ENCODE results near the gene KRT36. TPM values are rescaled to one million over a fixed set of nuclear protein-coding genes. Genes with fewer than 3 reads are reported as not detected.

Gene KRT36
- total RNA-seq, 4 donors from 2014 or later, result 0.38 TPM; not detected in 3

DNA sequence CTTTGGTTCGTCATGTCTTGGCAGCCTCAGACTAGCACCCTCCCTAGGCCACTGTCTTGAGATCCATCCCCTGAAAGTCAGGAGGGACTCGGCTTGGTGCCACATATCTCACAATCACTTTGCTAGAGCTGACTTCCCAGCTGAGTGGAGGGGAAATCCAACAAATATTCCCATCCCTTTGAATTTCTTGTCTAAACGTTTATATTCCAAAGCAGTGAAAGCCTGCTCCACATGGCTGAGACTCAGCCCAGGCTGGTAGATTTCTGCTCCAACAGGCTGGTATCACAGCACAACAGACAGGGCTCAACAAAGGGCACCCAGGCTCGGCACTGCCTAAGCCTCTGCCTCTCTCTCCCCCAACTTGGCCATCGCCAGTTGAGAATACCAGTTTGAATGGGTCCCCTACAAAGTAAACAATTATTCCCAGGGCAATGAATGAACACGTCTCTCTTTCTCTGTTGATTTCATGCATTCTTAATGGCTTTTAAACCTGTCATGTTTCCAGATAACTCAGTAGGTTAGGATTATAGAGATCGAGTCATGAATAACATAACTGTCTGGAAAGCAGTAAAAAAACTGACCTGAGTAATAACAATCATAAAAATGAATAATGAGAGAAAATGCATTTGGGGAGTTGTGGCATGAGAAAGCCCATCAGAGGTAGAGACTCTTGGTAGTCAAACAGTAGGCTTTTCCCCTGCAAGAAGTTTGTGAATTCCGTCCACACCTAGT is 14.7 kb upstream of the KRT36 start:
- no peak for DNase-seq
- Histone ChIP-seq H3K4me1 (peaks cover 11 to 94% (median 32%) of the 10 kb centered on the region in 3 donors), H3K9me3 (no peaks in the 10 kb centered on the region), H3K27ac (peak overlapping the region; percentile 74 to 92 (median 88)), H3K27me3 (peaks cover 0 to 3% (median 0%) of the 10 kb centered on the region in 4 donors), H3K4me3 (peak overlapping the region; percentile 45 to 56 (median 53)), H3K36me3 (peaks cover 0 to 42% (median 0%) of the 10 kb centered on the region in 3 donors)
- 35 to 41% methylated on average over 5 to 8 of the region's 8 CpGs for WGBS, 2 donors
- peak in 1 of 4 donors; percentile 0 for TF ChIP-seq POLR2A (IDR thresholded peaks at IDR 0.05)
- TF ChIP-seq, protein P1, sequence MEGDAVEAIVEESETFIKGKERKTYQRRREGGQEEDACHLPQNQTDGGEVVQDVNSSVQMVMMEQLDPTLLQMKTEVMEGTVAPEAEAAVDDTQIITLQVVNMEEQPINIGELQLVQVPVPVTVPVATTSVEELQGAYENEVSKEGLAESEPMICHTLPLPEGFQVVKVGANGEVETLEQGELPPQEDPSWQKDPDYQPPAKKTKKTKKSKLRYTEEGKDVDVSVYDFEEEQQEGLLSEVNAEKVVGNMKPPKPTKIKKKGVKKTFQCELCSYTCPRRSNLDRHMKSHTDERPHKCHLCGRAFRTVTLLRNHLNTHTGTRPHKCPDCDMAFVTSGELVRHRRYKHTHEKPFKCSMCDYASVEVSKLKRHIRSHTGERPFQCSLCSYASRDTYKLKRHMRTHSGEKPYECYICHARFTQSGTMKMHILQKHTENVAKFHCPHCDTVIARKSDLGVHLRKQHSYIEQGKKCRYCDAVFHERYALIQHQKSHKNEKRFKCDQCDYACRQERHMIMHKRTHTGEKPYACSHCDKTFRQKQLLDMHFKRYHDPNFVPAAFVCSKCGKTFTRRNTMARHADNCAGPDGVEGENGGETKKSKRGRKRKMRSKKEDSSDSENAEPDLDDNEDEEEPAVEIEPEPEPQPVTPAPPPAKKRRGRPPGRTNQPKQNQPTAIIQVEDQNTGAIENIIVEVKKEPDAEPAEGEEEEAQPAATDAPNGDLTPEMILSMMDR (IDR thresholded peaks at IDR 0.05), result no peak
- intact Hi-C loops (cut with DNase I), result no loop called here

DNA sequence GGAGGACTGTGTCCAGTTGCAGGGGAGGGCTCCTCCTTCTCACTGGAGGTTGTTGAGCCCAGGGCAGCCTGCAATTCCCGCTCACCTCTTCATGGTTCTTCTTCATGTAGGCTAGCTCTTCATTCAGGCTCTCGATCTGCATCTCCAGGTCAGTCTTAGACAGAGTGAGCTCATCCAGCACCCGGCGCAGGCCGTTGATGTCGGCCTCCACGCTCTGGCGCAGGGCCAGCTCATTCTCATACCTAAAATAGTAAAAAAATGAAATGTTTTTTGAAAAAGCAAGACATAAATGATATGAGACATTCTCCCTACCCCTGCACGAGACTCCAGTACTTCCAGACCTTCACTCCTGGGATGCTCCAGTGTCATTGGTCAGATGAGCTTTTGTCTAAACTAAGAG is 13.5 kb upstream of the KRT36 start:
- intact Hi-C loops (cut with DNase I), result no loop called here
- WGBS, 2 donors, result 58 to 60% methylated on average over 3 to 8 of the region's 9 CpGs
- Histone ChIP-seq H3K4me1 (peaks cover 6 to 94% (median 32%) of the 10 kb centered on the region in 3 donors), H3K4me3 (peak overlapping the region; percentile 45 to 56 (median 53)), H3K27me3 (peaks cover 0 to 7% (median 0%) of the 10 kb centered on the region in 4 donors), H3K36me3 (peaks cover 0 to 42% (median 0%) of the 10 kb centered on the region in 3 donors), H3K27ac (peak overlapping the region; percentile 39 to 92 (median 88)), H3K9me3 (no peaks in the 10 kb centered on the region)
- no peak for TF ChIP-seq POLR2A (IDR thresholded peaks at IDR 0.05)
- TF ChIP-seq, protein P1 (IDR thresholded peaks at IDR 0.05), result no peak
- no peak for DNase-seq

DNA sequence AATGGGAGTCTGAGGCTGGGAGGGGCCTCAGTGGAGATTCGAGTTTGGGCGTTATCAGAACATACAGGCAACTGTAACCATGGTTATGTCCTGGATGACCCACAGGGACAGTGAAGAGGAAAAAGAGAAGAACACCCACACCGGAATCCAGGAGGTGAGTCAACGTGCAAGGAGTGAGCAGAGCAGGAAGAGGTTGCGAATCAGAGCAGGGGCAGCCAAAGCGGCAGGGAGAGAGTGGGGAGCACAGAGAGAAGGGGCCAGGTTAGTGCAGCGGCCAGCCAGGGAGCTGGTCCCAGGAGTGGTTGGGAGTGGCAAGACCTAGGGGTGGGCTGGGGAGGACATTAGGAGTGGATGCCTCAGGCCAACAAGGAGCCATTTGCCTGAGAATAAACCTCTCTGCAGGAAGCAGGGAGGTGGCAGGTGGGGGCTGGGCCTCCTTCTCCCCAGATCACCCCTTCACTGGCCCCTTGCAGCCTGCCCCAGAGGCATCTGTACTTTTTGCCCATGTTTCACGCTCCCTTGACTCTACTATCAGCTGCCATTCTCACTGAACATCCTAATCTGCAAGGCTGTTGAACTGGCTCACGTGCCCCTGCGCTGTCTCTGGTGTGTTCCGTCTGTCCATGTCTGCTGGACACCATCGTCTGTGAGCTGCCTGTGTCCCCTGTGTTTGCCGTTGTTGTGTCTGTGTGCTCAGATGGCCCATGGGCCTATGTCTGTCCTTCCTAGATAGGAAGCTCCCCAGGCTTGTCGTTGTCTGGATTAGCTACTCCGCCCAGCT is 10.6 kb upstream of the KRT36 start:
- TF ChIP-seq POLR2A (IDR thresholded peaks at IDR 0.05), result peak in 1 of 4 donors; percentile 16
- TF ChIP-seq, protein P1 (IDR thresholded peaks at IDR 0.05), result no peak
- peak overlapping the region in 3 of 4 donors; percentile 77 to 92 (median 87) for H3K27ac ChIP-seq
- DNase-seq, result no peak
- H3K4me3 ChIP-seq, result peak overlapping the region in 2 of 4 donors; percentile 52 to 54
- intact Hi-C loops (cut with DNase I), result no loop called here
- H3K36me3 ChIP-seq, result peaks cover 0 to 42% (median 0%) of the 10 kb centered on the region in 3 donors
- no peaks in the 10 kb centered on the region for H3K9me3 ChIP-seq
- WGBS, 2 donors, result 35 to 63% methylated on average over 12 to 14 of the region's 15 CpGs
- peaks cover 0 to 7% (median 0%) of the 10 kb centered on the region in 4 donors for H3K27me3 ChIP-seq
- H3K4me1 ChIP-seq, result peaks cover 4 to 94% (median 21%) of the 10 kb centered on the region in 3 donors

DNA sequence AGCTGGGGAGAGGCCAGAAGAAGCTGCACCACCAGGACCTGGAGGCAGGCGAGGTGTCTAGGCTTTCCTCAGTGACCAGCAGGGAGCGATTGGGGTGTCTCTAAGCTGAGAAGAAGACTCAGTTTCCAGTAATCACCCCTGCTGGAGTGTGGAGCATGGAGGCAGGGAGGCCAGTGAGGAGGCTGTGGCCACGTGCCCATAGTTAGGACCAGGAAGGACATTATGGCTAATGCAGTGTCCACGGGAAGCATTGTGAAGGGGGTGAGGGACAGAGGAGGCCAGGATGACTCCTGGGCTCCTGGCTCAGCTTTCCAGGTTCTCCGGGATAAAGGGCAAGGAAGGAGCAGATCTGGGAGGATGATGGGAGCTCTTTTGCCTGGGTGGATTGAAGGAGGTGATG is 10.0 kb upstream of the KRT36 start:
- Histone ChIP-seq H3K27me3 (peaks cover 0 to 7% (median 0%) of the 10 kb centered on the region in 4 donors), H3K4me3 (peak overlapping the region in 1 of 4 donors; percentile 54), H3K27ac (peak overlapping the region; percentile 11 to 92 (median 82)), H3K36me3 (peaks cover 0 to 36% (median 0%) of the 10 kb centered on the region in 3 donors), H3K4me1 (peaks cover 4 to 94% (median 25%) of the 10 kb centered on the region in 3 donors), H3K9me3 (no peaks in the 10 kb centered on the region)
- TF ChIP-seq POLR2A (IDR thresholded peaks at IDR 0.05), result peak in 1 of 4 donors; percentile 40
- TF ChIP-seq, protein P1 (IDR thresholded peaks at IDR 0.05), result peak in 2 of 6 experiments; percentile 11 to 18
- no peak for DNase-seq
- intact Hi-C loops (cut with DNase I), result no loop called here
- 48 to 75% methylated on average over 5 of the region's 5 CpGs for WGBS, 2 donors
